T-helper 9 cell (primary cell): ENCODE data around the gene ANKRD6.
A peak's percentile ranks its signal among the peaks of the same experiment; 100 is the strongest.
"Not testable (repeated sequence)": the region's sequence is repeated elsewhere in the genome, so short reads cannot be mapped to it uniquely, and the experiment has no call there.

Experiments used
- DNase-seq: peaks from one replicate; pipeline ENCODE4 v3.0.0-alpha.2; 2020
- total RNA-seq, 2 donors: gene quantifications; one replicate each; lab custom pipeline; 2026; lab: John Stamatoyannopoulos, UW

ANKRD6 gene
- 7.7 to 9.5 reads per million in 2 donors for total RNA-seq

DNA sequence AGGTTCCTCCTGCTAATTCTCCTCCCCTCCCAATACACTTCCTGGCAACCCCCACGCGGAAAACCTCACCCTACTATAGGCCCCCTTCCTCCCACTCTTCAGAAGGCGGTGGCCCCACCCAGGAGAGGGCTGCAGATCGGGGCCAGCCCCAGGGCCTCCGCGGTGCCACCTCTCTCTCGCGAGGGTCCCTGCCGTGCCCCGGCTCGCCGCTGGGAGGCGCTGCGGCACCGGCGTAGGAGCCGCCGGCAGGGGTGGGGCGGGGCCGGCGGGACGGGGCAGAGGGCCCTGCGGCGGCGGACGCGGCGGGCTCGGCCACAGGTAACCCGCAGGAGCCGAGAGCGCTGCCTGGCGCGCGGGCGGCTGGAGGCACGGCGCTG is at the start of gene ANKRD6:
ANKRD6 (plus strand) TSS at position 278 of the 377 bp plus-strand sequence. CDS start 133,825 bp downstream, outside the sequence.
- peak; percentile 82 for DNase-seq

DNA sequence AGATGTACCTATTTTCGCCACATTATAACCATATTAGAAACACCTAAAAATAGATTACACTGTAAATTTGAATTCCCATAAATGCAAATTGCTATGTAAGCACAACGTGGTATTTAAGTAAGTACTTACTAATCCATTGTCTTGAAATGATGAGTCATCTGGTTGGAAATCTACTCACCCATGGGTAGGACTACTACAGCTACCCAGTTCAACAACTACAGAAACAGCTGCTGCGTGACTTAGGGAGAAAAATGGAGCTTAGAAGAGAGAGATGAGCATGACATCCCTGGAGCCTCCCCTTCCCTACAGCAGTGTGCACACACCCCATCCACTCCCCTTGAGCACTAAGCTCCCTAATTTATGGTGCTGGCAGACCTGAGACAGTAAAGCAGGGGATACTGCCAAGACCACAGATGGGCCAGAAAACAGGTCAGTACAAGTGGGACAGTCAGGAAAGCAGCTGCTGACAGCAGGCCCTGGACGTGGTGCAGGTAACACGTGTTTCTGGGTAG is 47.7 kb upstream of the ANKRD6 start:
- no peak for DNase-seq

DNA sequence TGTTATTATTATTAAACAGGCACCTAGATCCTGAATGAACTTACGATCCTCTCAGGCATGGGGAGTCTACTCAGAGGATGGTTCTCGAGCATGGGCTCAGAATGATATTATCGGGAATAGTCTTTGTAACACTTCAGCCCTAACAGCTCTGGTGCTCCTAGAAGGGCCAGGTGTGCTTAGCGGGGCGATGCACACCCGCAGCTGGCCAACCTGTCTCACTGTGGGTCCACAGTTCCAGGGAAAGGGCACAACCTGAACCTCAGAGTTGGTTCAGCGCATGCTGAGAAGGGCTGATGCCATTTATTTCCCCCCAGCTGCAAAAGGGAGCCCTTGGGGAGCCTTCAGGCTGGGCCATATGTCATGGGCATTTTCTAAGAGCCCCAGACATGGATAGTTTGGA is 47.1 kb upstream of the ANKRD6 start:
- no peak for DNase-seq

DNA sequence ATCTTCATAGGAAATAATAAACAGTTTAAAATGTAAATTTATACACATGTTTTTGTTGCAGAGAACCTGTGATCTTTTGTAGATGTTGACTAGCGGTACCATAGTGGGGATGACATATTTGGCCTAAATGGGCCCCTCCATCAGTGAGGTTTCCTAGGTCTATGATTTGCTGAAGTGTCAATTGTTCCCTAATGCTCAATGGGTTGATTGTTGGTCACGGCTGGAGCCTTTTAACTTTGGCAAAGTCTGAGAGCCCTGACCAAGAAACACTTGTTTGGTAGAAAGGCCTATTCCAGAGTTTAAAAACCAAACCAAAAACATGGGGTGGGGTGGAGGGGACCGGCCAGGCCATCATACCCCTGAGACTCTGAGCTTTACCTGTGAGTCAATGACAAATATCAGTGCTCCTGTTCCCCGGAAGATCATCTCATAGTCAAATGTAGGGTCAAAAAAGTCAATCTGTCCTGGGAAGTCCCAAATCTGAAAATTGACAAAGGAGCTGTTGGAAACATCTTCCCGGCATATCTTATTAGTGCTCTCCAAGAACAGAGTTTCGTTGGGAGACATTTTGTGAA is 45.9 kb upstream of the ANKRD6 start:
- DNase-seq = no peak

DNA sequence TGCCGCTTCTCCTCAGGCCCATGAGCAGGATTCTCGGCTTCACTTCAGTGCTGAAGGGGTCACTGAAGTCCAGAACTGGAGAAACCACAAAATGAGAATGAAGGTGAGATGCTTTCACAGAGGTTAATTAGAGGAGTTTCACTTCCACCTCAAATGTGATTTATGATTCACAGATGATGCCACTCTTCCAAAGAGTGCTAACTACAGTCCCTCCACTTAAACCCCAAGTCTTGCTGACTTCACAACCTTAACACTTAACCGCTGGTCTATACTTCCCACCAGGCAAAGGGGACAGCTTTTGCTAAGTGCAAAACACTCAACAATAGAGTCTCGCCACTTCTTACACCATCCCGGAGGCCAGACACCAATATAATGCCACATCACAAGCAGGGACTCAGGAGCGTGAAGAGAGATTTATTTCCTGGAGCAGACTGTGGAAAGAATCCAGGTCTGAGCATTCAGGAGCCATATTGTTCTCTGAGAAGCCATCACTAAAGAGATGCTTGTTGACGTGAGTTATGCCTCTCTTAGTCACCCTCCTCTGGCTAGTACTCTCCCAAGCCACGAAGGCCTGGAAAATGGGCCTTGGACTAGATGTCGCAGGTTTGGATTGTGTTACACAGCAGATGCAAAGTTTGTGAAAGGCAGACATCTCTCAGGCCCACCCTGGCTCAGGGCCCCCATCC is 45.3 kb upstream of the ANKRD6 start:
- DNase-seq = no peak

DNA sequence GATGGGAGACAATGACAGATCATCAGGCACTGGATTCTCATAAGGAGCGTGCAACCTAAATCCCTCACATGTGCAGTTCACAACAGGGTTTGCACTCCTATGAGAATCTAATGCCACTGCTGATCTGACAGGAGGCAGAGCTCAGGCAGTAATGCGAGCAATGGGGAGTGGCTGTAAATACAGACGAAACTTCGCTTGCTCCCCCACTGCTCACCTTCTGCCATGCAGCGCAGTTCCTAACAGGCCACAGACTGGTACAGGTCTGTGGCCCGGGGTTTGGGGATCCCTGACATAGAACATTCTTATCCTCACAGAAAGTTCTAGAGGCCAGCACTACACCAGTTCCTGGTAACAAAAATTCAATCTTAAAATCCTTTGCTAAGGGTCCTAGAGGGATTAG is 44.1 kb upstream of the ANKRD6 start:
- no peak for DNase-seq

DNA sequence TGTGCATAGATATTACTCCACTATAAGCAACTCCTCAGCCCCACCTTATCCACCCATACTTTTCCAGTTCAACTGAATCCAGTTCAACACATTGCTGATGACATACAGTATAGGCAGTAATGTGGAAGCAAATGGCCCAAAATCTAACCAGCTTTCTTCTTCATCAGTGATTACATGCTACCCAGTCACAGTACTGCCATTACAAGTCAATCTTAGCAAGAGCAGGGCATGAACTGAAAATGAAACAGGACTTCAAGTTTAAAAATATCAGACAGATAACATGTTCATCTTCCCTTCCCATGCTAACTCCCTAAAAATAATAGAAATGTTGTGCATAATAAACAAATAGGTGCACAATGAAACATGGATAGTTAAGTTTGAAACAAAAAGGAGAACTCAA is 40.1 kb upstream of the ANKRD6 start:
- DNase-seq = no peak

DNA sequence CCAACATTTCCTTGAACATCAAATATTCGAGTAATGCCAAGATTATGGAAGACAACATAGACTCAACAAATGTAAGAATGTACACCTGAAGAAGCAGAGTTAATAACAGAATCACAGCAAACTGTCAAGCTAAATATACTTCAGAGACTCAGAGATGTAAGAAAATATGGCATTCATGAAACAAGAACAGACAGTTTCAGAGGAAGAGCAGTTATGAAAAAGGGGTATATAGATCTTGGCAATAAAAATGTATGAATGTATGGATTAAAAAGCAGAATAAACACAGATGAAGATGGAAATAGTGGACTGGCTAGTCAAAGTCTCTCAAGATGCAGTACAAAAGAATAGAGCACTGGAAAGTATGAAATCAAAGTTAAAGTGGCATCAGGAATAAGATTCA is 39.3 kb upstream of the ANKRD6 start:
- no peak for DNase-seq

DNA sequence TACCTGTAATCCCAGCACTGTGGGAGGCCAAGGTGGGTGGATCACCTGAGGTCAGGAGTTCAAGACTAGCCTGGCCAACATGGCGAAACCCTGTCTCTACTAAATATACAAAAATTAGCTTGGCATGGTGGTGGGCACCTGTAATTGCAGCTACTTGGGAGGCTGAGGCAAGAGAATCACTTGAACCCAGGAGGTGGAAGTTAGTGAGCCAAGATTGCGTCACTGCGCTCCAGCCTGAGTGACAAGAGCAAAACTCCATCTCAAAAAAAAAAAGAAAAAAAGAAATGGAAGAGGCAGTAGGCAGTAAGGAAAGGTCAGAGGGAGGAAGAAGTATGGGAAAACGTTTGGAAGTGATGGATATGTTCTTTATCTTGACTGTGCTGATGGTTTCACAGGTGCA is 35.1 kb upstream of the ANKRD6 start:
- DNase-seq = not testable (repeated sequence)

DNA sequence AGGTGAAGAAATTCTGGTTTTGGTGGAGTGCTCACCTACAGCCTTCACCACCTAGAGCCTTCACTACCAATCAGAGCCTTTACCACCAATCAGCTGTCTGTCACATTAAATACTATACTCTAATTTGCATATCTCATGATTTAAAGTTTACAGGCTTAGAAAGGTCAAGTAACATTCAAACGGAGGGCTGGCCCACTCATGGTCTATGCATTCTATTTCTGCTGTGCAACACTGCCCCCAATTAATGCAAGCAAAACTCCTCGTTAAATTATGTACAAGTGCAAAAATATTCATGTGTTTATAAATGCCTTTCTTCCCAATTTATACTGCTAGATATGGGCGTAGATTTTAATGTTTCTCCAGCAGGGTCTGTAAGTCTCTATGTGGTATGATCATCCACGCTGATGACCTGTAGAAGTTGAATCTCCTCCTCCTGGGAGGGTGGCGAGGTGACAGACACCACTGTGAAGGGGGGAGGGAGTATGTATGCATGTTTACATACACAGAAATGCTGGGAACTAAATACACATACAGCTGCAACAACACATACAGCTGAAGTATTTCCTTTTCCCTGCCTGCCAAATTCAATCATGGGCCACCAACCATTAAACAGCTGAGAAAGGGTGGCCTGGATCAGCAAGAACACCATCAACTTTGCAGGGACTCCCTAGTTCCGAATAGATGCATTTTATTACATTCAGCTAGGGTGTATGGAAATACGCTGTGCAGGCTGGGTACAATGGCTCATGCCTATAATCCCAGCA is 34.0 kb upstream of the ANKRD6 start:
- no peak for DNase-seq

DNA sequence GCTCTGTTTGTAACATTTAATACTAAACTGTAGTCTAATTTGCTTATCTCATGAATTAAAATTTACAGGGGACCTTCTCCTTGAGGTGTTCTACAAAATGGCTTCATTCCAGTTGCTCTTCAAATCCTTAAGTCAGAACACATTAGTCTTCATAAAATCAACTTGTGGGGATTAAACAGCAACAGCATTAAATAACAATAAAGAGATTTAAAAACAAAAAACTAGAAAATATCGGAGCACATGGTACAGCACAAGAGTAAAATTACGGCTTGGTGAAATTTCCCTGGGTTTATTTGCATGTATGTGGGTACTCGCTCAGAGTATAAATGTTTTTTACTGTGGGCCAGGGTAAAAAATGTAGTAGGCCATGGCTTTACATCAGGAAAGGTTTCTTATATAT is 32.9 kb upstream of the ANKRD6 start:
- DNase-seq = no peak

DNA sequence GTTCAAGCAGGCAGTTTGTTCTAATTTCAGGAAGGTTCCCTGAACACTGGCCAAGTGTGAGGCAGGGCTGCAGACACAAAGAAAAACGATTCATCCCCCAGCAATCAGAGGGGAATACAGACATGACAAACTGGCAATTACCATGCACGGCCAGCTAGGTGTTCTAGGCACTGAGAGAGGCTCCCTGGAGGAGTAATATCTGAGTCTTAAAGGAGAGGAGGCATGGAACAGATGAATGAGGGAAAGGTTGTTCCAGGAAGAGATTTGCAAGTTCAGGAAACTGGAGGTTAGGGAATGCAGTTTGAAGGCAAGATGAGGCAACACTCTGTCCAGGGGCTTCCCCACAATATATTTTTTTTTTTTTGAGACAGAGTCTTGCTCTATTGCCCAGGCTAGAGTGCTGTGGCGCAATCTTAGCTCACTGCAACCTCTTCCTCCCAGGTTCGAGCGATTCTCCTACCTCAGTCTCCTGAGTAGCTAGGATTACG is 32.0 kb upstream of the ANKRD6 start:
- no peak for DNase-seq

DNA sequence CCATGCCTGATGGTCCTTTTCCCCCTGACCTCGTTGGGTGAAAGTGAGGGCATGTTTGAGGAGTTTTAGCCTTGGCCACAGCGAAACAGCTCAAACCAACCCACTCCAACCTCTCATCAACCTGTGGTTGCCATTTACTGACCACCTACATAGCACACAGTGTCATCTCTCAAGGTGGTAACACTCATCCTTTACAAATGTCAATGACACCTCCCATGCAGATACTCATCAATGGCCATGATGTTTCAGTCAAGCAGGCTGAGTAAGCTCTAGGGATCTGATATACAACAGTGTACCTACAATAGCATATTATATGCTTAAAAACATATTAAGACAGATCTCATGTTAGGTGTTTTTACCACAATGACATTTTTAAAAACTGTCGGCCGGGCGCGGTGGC is 30.2 kb upstream of the ANKRD6 start:
- no peak for DNase-seq

DNA sequence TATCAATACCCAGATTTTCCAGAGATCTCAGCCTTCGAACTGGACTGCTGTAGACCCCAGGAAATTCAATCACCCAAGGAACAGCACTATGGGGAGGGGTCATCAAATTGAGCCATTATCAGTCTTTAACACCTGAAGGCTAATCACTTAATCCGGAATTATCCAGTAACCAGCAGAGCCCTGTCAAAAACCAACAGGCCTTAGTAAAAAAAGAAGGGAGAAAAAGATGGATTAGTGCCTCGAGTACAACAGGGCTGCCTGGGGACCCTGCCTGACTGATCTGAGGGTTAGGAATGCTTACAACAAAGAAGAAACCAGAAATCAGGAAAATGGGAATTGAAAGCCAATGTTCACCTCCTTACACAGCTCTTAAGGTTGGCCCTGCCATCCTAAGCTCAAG is 28.4 kb upstream of the ANKRD6 start:
- no peak for DNase-seq

DNA sequence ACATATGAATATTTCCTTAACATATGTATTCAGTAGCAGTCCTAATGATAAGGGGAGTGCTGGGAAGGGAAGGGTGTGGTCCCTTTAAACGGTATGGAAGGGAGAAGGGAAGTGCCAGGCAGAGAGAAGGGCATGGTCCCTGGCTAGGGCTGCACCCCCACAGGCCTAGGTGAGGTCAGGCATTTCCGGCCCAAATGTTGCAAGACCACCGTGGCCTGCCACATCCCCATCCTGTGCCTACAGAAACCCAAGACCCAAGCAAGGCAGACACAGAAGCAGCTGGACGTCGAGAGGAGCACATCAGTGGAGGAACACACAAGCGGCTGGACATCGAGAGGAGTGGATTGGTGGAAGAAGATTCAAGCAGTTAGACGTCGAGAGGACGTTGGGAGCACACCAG is 26.8 kb upstream of the ANKRD6 start:
- no peak for DNase-seq

DNA sequence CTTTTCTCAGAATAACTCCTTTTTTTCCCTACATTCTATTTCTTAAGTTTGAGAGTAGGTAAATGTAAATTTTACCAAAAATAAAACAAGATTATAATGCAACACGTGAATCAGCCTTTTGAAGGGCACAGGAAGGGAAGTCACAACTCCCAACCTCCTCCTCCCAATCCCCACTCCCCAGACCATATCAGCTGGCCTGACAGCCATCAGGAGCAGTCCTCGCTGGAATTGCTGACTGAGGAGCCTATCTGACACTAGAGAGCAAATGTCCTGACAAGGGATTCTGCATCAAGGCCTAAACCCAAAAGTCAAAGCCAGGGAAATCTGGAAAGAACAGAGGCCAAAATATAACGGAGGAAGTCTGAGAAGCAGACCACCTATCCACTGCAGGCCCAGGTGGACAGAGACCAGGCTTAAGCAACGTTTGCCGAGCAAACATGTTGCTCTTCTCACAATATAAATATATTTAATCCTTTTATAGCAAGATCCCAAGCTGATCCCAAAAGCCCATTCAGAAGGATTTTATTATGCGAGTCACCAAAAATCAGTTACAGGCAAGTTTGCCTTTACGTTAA is 23.4 kb upstream of the ANKRD6 start:
- no peak for DNase-seq

DNA sequence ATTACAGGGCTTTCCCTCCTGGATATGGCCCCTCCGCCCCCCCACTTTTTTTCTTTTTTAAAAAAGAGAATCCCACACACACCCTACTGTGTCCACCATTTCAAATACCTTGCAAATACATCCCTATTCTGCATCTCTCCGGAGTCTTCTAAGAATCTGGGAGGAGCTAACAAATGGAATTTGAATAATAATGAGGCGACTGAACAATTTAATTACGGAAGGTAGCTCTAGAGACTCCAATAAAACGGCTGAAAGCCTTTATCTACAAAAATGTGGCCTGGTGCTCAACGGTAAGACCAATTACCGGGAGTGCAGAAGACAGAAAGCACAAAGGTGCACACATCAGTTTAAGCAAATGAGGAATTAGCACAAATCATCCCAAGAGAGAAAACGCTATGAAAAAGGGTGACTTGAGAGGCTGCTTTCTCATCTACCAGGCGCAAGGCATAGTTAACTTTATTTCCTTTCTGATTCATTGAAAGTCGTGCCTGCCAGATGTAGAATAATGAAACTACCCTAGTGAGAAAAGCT is 22.7 kb upstream of the ANKRD6 start:
- no peak for DNase-seq

DNA sequence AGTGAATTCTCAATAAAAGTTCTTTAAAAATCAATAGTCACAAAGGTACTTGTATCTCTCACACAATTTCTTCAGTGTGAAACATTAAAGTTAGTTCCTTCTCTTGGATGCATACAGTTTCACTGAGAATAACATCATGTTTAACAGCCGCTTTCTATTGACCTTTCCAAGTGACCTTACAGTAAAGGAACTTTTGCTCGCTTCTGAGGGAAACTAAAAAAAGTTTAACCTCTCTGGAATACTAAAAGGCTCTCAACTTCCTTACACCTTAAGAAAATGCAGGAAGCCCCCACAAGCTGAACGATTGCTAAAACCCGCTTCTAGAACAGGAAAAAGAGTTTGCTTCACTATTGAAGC is 22.2 kb upstream of the ANKRD6 start:
- no peak for DNase-seq

DNA sequence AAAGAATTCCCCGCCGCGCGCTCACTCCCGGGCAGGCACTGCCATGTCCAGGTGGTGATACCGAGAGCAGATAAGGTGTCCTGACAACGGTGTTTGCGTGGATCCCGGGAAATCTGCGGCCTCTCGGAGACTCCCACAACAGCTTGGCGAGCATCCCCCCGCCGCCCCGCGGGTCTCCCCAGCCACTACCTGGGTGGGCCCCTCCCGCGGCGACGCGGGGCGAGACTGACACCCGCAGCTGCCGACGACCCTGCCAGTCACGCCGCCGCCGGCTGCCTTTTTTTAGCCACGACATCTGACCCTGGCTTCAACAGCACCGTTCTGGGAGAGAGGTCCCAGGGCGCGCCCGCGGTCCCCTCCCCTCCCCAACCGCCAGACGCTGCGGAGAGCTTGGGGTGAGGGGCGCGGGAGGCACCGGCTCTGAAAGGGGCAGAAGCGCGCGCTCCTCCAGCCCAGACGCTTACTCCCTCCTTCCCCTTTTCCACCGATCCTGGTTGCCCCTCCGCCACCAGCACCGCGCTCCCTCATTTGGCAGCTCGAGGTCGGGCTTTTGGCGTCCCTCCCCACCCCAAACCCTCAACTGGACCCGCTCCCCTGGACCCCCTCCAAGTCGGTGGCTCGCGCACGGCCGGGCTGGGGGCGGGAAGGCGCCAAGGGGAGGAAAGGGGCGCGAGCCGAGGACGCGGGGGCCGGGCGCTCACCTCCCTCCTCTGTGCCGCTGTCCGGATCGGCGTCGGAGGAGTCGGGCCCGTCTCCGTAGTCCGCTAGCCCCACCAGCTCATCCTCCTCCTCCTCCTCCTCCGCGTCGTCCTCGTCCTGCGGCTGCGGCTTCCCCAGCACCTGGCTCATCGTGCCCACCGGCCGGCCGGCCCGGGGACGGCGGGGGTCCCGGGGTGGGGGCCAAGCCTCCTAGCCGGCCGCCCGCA is 21.5 kb upstream of the ANKRD6 start:
- peak; percentile 15 for DNase-seq

DNA sequence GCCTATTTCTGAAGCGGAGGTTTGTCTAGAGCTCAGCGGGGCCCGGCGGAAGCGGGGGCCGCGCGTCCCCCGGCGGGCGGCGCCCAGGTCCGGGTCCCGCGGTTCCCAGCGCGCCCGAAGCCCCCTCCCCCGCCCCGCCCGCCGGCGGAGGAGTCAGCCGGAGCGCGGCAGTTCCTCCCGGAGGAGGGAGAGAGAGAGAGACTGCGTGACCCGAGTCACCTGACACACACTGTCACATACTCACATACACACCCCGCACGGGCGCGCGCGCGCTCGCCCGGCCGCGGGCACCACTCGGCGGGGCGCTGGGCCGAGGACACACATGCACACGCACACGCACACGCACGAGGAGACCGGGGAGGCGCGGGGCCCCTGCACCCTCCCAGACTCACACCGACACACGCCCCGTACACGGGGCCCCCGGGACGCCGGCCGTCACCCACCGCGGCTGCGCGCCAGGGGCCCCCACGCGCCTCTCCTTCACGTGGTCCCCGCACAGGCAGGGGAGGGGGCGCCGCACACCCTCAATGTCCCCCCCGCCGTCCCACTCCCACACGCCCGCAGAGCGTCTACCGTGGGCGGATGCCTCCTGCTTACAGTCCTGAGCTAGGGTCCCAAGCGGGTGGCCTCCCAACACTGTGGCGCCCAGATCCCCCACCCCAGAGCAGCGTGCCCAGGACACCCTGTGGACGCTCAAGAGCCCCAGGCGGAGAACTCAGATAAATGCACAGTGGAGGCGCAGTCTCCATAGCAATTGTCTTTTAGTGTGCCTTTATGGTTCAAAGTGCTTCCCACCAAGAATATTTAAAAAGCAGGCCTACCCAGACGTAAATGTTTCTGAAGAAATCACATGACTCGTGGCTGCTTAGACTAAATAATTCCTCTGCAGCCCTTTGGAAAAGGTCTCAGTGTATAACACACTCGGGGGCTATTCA is 20.6 kb upstream of the ANKRD6 start, which contains the start of gene RRAGD:
RRAGD (minus strand) TSS at position 203 of the 935 bp plus-strand sequence. CDS start 280 bp downstream, outside the sequence.
- DNase-seq = peak; percentile 40

DNA sequence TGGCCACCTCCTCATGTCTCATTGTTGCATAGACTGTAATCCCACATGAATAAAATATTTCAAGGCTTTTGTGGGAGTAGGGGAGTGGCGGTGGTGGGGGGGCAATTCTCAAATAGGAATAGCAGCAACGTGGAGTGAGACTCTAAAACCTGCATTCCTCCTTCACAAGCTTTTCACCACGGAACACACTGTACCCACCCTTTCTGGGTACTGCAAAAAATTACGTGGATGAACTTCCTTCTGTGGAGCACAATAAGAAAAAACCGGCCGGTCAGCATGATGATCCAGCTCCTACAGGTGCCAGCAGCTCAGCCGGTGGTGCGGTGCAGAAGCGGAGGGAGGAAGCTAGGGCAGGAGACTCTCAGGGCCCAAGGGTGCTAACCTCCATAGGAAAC is 19.9 kb upstream of the ANKRD6 start:
- DNase-seq = no peak
